HG02884 (cell line): ENCODE measurements around the gene CCND2.
A peak's percentile ranks its signal among the peaks of the same experiment; 100 is the strongest.

ENCODE experiments used
- ATAC-seq: cut with Tn5 transposase; IDR thresholded peaks from one replicate; pipeline ENCODE4 v1.9.1; 2021; ENCODE audit warnings: mild to moderate bottlenecking, moderate library complexity; ENCODE audit not compliant: unreplicated experiment

CCND2 gene

DNA sequence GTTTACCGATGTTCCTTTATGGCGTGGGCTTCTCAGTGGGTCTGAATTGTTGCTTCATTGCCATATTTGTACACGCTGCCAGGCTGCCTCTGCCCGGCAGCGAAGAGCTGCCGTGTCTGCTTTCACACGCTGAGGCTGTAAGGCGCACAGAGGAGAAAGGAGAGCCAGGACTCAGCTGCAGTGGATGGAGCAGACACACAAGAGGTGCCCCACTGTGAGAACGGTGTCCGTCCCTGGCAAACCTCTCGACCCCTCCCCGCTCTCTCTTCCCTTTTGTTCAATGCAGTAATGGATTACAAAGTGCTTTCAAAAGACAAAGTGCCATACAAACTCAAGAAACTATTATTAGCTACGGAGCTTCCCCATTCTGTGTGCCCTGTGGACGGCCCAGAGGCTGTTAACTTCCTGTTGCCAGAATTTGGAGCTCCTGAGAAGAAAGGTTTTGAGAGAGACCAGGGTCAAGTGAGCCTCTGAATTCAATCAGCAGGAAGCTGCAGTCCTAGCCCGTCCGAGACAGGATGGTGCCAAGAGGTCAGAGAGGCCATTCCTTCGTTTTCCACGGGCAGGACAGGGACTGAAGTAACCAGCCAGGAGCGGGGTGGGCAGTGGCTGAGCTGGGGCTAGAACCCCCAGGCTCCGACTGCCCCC lies 15.8 kb downstream of the CCND2 start:
- ATAC-seq = no peak

DNA sequence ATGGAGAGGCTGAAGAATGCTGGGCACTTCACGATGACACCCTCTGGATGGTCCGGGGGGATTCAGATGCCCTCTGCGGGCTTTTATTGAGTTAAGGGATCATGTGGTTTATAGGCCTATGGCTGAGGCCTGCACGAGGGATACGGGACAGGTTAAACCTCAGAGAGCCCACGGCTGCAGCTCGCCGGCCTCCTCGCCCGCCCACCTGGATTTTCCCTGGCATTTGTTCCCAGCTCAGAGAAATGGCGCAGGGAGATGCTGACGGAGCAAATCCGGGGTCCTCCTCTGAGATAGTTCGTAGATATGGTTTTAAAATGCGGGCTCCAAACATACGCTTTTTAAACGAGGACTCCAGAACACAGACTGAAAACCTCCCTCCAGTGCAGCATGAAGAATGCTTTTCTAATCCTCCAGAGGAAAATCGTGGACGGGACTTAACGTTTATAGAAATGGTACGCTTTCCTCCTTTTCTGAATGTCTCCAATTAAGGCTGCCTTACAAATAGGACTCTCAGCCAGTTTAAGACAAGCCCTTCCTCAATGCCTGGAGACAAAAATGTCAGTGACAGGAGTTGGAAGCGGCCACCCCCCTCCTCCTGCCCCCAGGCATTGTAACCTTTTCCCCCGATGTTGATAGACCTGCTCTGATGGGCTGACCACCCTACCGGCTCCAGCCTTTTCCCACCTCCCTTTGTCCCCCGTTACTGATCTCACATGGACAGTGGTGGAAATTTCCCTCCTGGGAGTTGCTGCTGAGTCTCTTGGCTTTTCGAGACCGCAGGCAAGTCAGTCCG lies 16.6 kb downstream of the CCND2 start:
- no peak for ATAC-seq

DNA sequence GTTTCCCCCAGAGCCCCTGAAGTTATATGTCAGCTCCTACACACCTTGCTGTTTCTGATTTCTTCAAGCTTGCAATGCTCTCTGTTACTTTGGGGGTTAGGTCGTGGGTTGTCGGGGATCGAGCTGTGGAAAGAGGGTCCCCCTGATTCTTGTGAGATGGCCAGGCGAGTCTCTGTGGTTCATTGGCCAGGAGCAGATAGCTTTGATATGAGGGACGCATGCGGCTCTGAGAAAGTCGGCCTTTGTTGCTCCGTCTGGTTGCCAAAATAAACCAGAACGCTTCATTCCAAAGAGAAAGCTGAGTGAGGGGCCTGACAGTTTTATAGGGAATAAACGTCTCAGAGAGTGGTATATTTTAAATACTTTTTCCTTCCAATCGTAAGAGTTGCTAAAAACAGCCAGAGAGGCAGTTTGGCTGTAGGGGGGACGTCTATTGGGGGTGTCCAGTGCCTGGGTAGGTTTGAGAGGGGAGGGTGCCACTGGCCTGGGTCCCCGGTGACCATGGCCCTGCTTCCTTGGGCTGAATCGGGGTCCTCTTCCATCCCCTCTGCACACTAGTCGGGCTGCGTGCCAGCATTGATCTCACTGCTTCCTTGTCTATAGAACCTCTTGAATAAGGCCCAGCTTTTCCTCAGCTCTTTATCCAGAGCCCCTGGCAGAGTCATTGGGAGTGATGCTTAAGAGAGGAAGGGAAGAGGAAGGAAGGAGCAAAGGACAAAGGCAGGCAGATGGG lies 18.9 kb downstream of the CCND2 start:
- no peak for ATAC-seq

DNA sequence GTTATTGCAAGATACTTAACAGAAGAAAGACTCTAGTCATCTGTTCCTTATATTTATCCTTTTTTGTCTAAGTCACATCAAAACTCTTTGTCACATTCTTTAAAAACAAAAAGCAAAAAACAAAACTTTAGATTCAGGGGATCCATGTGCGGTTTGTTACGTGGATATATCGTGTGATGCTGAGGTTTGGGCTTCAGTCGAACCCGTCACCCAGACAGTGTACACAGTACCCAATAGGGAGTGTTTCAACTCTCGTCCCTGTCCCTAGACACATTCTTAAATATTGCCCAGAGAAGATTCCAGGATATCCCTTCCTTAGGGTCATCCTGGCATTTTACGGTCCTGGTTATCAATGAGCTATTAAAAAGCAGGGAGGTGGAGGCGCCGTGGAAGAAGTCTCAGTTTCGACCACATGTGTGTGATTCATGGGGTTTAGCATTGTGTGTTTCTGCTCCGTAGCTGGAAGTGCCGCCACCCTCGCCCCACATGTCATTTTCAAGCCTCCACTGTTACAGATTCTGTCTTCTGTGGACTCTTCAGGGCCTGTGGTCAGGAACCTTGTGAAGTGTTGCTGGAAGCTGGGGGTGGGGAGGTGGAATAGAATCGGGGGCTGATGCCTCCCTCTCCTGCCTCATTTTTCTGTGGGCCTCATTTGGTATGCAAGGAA lies 19.9 kb downstream of the CCND2 start:
- no peak for ATAC-seq

DNA sequence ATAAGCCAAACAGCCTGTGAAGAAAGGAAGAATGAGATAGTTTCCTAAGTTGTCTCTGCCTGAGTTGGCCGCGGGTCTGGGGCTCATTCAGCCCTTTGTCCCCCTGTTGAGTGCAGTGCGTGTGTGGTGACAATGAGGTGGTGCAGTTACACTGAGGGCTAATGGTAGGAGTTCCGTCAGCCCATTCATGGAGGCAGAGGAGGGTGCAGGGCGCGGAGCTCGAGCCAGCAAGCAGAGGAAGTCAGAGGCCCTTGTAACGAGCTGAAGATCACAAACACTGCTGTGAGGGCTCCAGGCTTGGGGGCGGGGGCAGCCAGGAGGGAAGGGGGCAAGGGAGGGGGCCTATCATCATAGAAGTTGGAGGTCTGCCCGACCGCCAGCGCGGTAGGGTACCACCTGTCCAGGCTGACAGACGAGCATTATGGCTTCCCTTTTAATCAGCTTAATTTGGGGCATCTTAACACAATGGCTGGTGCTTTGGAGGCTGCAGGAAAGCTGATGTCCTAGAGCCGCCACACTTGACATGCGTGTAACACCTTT lies 20.5 kb downstream of the CCND2 start:
- ATAC-seq = no peak

DNA sequence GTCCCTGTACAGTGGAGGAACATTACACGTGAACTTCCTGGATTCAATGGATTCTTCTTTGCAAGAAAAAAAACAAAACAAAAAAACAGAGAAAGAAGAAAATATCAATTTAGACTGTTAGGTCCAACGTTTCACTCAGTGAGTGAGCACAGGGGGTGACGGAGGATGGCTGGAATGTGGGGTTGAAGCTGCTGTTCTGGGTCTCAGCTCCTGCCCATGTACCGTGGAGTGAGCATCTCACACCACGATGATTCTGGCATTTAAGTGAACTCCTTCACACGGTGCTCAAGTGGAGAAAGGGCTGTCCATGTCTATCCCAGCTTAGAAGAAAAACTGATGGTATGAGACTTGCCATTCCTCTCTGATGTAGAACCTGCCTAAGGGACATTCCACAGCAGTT lies 23.2 kb downstream of the CCND2 start:
- ATAC-seq = no peak

DNA sequence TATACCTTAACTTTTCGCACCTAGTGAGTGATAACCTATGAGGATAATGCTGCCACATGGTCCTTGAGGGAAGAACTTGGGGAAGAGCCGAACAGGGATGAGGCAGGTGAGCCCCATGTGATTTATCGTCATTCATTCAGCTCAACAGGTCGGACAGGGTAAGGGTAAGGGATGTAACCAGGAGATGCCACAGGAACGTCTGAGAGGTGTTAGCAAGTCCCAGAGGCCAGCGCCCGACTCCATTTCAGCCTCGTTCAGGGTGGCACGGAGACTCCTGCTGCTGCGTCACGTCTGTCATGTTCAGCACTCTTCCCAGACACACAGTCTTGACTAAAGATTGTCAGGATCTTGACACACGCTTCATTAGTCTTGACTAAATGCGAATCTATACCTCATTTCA lies 24.1 kb downstream of the CCND2 start:
- no peak for ATAC-seq

DNA sequence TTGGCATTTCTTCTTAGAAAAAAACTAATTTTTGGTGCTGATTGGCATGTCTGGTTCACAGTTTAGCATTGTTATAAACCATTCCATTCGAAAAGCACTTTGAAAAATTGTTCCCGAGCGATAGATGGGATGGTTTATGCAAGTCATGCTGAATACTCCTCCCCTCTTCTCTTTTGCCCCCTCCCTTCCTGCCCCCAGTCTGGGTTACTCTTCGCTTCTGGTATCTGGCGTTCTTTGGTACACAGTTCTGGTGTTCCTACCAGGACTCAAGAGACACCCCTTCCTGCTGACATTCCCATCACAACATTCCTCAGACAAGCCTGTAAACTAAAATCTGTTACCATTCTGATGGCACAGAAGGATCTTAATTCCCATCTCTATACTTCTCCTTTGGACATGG lies 27.3 kb downstream of the CCND2 start:
- no peak for ATAC-seq

DNA sequence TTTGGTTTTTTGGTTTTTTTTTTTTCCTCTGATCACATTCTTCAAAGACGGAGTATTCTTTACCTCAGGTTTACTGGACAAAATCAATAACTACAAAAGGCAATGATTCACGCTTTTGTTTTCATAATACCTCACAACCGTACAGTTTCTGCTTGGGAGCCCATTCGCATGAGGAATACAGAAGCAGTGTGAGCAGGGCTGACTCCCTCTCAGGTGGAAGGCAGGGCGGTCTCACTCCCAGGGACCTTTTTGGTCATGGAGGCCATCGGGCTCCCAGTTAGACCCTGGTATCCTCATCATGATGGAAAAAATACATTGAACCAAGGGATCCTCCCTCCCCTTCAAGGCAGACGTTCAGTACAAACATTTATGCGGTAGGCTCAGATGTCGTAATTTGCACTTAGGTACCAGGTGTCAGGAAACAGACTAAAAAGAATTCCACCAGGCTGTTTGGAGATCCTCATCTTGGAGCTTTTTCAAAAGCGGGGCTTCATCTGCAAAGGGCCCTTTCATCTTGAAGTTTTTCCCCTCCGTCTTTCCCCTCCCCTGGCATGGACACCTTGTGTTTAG lies 28.5 kb downstream of the CCND2 start:
- no peak for ATAC-seq

DNA sequence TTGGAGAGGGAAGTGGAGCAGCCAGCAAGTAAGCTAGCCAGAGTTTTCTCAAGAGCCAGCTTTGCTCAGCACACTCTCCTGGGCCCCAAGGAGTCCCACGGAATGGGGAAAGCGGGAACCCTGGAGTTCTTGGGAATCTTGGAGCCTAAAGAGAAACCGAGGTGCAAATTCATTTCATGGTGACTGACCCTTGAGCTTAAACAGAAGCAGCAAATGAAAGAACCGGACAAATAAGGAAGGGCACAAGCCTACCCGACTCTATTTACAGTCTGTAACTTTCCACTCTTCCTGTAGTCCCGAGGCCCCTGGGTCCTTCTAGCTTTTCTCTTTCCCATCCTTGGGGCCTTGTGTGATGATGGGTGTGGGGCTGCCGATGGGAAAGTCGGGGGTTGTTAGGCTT lies 29.3 kb downstream of the CCND2 start:
- no peak for ATAC-seq

DNA sequence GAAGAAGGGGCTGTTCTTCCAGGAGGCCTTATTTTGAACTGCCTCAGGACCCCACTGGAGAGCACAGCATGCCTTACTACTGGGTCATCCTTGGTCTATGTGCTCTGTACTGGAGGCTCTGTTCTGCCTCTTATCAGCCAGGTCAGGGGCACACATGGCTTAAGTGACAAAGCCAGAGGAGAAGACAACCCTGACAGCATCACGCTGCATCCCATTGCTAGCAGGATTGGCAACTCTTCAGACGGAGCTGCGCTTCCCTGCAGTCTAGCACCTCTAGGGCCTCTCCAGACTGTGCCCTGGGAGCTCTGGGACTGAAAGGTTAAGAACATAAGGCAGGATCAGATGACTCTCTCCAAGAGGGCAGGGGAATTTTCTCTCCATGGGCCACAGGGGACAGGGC lies 30.2 kb downstream of the CCND2 start:
- no peak for ATAC-seq

DNA sequence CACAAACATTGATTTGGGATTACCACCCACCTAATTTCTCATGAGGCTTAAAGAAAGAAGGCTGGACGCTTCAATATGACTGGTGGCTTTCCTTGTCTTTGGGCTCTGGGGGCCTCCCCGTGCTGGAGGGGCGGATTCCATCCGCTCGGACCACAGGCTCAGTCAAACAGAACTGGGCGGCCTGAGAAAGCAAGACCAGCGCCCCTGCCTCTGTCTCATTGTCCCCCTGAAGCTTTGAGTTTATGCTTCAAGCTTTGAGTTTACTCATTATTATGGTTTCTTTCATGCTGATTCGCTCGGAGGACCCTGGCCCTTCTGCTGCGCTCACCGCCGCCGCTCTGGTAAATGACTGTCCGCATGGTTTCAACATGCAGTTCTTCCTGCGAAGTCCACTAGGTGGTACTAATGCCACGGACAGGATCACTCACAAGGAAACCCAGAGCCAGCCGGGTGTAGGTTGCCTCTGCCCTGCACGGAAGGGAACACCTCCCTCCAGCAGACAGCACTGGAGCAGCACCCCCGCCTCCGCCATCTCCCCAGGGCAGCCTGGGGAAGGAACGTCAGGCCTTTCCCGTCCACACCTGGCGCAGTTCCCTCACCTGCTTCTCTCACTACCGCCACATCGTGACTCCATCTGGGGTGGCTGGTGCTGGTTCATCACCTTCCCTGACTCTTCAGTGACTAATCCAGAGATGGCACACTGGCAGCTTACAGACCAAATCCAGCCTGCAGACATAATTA lies 34.2 kb downstream of the CCND2 start:
- no peak for ATAC-seq

DNA sequence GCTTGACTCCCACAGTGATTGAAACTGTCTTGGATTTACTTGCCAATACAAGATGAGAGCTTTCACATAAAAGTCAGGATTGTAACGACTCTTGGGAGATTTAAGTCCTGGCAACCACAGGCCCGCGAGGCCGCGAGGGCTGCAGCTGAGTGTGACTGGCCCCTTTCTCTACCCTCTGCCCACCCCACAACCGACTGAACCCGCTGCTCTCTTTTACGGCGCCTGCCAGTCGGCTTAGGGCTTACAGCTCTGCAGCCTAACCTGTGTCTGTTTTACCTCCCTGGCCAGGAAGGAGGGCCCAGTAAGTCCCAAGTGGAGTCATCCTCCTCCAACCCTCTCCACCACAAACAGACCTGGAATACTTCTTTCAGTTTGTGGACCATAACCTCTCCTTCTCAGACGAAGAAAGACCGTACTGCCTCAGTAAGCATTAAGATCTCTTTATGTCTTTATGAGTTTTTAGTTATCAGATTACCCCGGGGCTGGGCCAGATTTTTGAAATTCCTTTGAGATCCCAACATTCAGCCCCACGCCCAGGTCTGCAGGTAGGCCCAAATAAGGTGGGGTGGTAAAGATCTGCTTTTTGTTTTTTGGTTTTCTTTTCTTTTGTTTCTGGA lies 34.9 kb downstream of the CCND2 start:
- no peak for ATAC-seq

DNA sequence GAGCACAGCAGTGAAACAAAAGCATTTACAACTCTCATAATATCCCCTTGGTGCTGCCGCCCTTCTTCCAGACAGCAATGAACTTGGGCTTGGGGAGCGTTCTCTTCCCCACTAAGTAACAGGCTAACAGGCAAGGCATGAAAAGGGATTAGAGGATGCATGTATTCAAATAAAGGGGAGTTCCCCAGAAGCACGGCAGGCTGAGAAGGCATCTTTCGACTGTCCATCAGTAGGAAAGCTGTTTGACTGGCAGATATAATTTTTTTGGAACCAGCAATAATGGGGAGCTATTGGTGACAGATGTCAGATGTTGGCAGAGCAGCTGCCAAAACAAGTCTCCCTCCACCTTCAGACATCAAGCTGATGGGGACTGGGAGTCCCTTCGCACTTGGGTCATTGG lies 38.2 kb downstream of the CCND2 start:
- no peak for ATAC-seq

DNA sequence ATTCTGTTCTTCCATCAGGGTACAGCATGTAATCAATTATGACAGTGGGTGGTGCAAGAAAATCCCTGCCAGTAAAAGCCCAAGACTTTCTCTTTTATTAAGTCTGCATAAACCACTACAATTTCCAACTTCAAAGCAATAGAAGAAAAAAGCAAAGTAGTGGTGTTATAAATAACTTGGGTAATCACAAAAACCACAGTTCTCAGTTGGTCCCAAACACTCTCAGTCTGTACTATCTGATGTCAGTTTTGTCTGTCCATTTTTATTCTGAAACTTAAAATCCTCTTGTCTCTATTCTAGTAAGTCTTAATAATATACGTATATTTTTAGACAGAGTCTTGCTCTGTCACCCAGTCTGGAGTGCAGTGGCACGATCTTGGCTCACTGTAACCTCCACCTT lies 38.7 kb downstream of the CCND2 start:
- ATAC-seq = no peak

DNA sequence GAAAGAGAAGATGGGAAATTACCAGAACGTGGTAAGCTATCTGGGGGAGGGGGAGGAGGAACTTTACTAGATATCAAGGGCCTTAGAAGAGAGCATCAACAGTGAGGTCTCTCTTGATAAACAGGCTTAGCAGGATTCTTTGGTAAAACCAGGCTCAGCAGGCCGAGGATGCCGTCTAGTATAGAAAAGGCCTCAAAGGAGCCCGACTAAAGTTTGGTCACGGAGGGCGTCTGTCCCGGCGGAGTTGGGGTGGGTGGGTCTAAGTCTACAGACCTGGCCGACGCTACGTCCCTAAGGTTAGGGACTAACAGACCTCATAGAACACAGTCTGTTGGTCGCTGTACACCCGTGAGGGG lies 46.9 kb downstream of the CCND2 start:
- peak; percentile 30 for ATAC-seq

DNA sequence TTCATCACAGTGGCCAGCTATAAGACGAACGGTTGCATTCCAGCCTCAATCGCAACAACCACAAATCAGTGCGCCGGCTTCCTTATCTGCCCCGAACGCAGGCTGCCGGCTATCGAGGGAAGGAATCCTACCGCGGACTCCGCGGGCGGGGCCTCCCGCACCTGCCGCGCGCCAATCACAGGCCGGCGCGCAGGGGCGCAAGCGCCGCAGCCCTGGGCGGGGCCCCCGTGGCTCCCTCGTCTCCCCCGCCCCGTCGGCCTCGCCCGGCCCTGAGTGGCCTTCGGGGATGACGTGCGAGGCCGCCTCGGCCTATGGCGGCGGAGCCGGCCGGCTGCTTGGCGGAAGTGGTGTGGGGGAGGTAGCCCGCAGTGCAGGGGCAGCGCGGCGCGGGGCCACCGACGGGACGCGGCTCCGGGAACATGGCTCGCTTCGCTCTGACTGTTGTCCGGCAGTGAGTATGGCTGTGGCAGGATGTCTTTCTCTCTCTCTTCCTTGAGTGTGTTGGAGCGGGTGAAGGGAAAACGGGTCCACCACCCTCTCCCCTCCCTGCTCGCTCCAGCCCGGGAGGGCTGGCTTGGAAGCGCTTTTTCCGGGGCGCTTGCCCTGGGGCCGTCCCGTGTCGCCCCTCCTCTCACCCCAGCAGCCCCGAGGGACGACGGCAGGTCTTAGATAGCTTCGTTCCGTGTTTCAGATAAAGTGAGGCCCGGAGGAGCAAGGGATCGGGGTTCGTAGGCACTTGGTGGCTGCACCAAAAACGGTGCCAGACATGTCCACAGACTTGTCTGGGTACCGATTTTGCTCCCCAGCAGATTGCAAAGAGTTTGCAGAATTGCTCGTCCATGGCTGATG lies 47.5 kb downstream of the CCND2 start, which contains the start of gene TIGAR:
Gene TIGAR, plus strand, starts transcription at position 361 of the 849 bp plus-strand sequence. Its CDS starts 59 bp downstream, at position 420.
- ATAC-seq = peak; percentile 94

DNA sequence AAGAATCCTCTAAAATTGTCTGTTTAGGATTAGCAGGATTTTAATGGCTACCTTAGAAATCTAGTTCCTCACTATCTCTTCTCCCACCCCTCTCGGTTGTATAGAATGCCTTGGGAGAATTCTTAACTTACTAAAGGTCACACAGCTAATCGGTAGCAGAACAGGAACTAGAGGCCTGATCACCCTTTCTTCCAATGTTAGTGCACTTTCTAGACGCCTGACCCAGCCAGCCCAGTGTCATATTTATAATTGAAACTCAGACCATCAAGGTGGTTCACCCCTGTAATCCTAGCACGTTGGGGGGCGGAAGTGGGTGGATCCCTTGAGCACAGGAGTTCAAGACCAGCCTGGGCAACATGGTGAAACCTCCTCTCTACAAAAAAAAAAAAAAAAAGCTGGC lies 49.2 kb downstream of the CCND2 start:
- no peak for ATAC-seq
